AG04450 (cell line): ENCODE data around the gene ATP2C2. TPM values are rescaled to one million over a fixed set of nuclear protein-coding genes. Genes with fewer than 3 reads are reported as not detected.

ENCODE experiments used
- CTCF ChIA-PET: fragments of 300-600, 350-600 bp; formaldehyde crosslinking; extraction: SDS; loops from one replicate; lab custom pipeline; 2022; ENCODE audit warnings: antibody characterized with exemption, inconsistent platforms; lab: Charles Lee
- POLR2A ChIA-PET: fragments of 350-600 bp; formaldehyde crosslinking; extraction: SDS; loops from one replicate; lab custom pipeline; 2021; ENCODE audit warnings: antibody characterized with exemption, inconsistent platforms; lab: Yijun Ruan, JAX
- DNase-seq: peaks from one replicate; pipeline ENCODE4 v3.0.0-alpha.2; 2011; ENCODE audit warnings: low read depth, low spot score
- H3K27ac ChIP-seq: one replicate; pipeline ENCODE4 v1.5.1; 2012; ENCODE audit warnings: low read depth, low read length, control low read depth
- H3K27me3 ChIP-seq: one replicate; pipeline ENCODE4 v1.6.0; 2012; ENCODE audit warnings: low read length; ENCODE audit not compliant: control insufficient read depth, insufficient read depth
- H3K4me3 ChIP-seq: 2 replicates; pipeline ENCODE4 v1.5.1; 2011; ENCODE audit warnings: mild to moderate bottlenecking, low read depth, low read length, control low read depth
- H3K9me3 ChIP-seq: 2 replicates; pipeline ENCODE4 v1.5.1; 2012; ENCODE audit warnings: low read length; ENCODE audit not compliant: control insufficient read depth, insufficient read depth
- polyA plus RNA-seq: library from polyadenylated mRNA; depleted of rRNA; stranded (reverse); fragments of >200 nt; gene quantifications from 2 replicates; pipeline ENCODE4 v1.2.3, GENCODE V29; 2011; rRNA removed
- TF ChIP-seq, protein P1 (sequence below): IDR thresholded peaks from 2 replicates; pipeline ENCODE4 v1.5.1; 2011; ENCODE audit warnings: low read depth, low read length, control low read depth, inconsistent platforms

ATP2C2 gene
- polyA plus RNA-seq, 1 experiment, result not detected

GRCh38 chr16:84511831-84512230 lies 143.5 kb downstream of the ATP2C2 start:
- Histone ChIP-seq H3K27me3 (no peaks in the 10 kb centered on the region), H3K9me3 (no peaks in the 10 kb centered on the region; the same call in 1 of the 2 replicates), H3K4me3 (no peak overlapping the region), H3K27ac (no peak overlapping the region)
- TF ChIP-seq, protein P1, sequence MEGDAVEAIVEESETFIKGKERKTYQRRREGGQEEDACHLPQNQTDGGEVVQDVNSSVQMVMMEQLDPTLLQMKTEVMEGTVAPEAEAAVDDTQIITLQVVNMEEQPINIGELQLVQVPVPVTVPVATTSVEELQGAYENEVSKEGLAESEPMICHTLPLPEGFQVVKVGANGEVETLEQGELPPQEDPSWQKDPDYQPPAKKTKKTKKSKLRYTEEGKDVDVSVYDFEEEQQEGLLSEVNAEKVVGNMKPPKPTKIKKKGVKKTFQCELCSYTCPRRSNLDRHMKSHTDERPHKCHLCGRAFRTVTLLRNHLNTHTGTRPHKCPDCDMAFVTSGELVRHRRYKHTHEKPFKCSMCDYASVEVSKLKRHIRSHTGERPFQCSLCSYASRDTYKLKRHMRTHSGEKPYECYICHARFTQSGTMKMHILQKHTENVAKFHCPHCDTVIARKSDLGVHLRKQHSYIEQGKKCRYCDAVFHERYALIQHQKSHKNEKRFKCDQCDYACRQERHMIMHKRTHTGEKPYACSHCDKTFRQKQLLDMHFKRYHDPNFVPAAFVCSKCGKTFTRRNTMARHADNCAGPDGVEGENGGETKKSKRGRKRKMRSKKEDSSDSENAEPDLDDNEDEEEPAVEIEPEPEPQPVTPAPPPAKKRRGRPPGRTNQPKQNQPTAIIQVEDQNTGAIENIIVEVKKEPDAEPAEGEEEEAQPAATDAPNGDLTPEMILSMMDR, result no peak
- POLR2A ChIA-PET, result no interaction called here
- CTCF ChIA-PET, result interaction anchor here (0.9 to 10.5 kb wide), 9 partner anchors 17 to 214 kb away, joined by 3 to 124 read pairs (median 12); no protein-coding TSS in a partner anchor
- no peak for DNase-seq

- H3K9me3 ChIP-seq, result no peaks in the 10 kb centered on the region
- H3K27me3 ChIP-seq, result no peaks in the 10 kb centered on the region
- CTCF ChIA-PET, result interaction anchor here (0.6 to 10.5 kb wide), 4 partner anchors 47 to 212 kb away, joined by 3 to 124 read pairs (median 24); no protein-coding TSS in a partner anchor
- TF ChIP-seq, protein P1, result no peak
- POLR2A ChIA-PET, result interaction anchor here (0.6 to 0.9 kb wide), 4 partner anchors 29 to 108 kb away, joined by 3 to 8 read pairs (median 5); no protein-coding TSS in a partner anchor
- peak; percentile 50 for DNase-seq
- H3K4me3 ChIP-seq, result no peak overlapping the region
- peak overlapping the region; percentile 39 for H3K27ac ChIP-seq
Observed at GRCh38 chr16:84513123-84513522, 144.8 kb downstream of the ATP2C2 start.

GRCh38 chr16:84513666-84514065 lies 145.3 kb downstream of the ATP2C2 start:
- Histone ChIP-seq H3K27me3 (no peaks in the 10 kb centered on the region), H3K4me3 (no peak overlapping the region), H3K9me3 (no peaks in the 10 kb centered on the region), H3K27ac (peak overlapping the region; percentile 39)
- DNase-seq, result no peak
- ChIA-PET CTCF (interaction anchor here (0.6 to 10.5 kb wide), 4 partner anchors 46 to 218 kb away, joined by 3 to 124 read pairs (median 24); no protein-coding TSS in a partner anchor), POLR2A (interaction anchor here (0.6 to 0.9 kb wide), 4 partner anchors 28 to 107 kb away, joined by 3 to 8 read pairs (median 5); no protein-coding TSS in a partner anchor)
- TF ChIP-seq, protein P1, result no peak

Other genes starting within 250 kb of the ATP2C2 start
- 23.7 and 29.5 TPM in 2 replicates for gene HSDL1, start 223.4 kb upstream of the ATP2C2 start, polyA plus RNA-seq
- not detected in 2 replicates for gene DNAAF1, start 223.2 kb upstream of the ATP2C2 start, polyA plus RNA-seq
- gene TAF1C, start 181.5 kb upstream of the ATP2C2 start, polyA plus RNA-seq, result 14.2 and 15.2 TPM in 2 replicates
- gene ADAD2, start 177.4 kb upstream of the ATP2C2 start, polyA plus RNA-seq, result not detected in 2 replicates
- not detected in 2 replicates for gene KCNG4, start 128.5 kb upstream of the ATP2C2 start, polyA plus RNA-seq
- gene WFDC1, start 73.7 kb upstream of the ATP2C2 start, polyA plus RNA-seq, result 19.9 and 21.0 TPM in 2 replicates
- 22.8 and 26.2 TPM in 2 replicates for gene MEAK7, start 136.1 kb downstream of the ATP2C2 start, polyA plus RNA-seq
- 153 and 197 TPM in 2 replicates for gene COTL1, start 249.5 kb downstream of the ATP2C2 start, polyA plus RNA-seq